Measurements from ENCODE around the gene ELL. TPM values are rescaled to one million over a fixed set of nuclear protein-coding genes. Genes with fewer than 3 reads are reported as not detected.

The ELL gene
- total RNA-seq, 1 donor, result 18.5 TPM

GRCh38 chr19:18504886-18505610, 16.8 kb downstream of the ELL start:
- Histone ChIP-seq H2AFZ (ENCODE audit: low read length) (no peak overlapping the region), H3K27ac (ENCODE audit: low read depth, low read length) (no peak overlapping the region), H3K4me1 (ENCODE audit: insufficient read depth, low read length) (peaks cover 21% of the 10 kb centered on the region), H3K36me3 (ENCODE audit: insufficient read depth, low read length) (no peaks in the 10 kb centered on the region), H3K9me3 (ENCODE audit: low read depth, low read length) (no peaks in the 10 kb centered on the region), H3K4me2 (ENCODE audit: insufficient read depth, low read length) (no peak overlapping the region), H3K79me2 (ENCODE audit: insufficient read depth, low read length) (peaks cover 100% of the 10 kb centered on the region), H3K27me3 (ENCODE audit: insufficient read depth, low read length) (no peaks in the 10 kb centered on the region), H4K20me1 (ENCODE audit: insufficient read depth, low read length) (peaks cover 98% of the 10 kb centered on the region), H3K4me3 (ENCODE audit: insufficient read depth, low read length) (no peak overlapping the region)
- TF ChIP-seq CTCF (IDR thresholded peaks at IDR 0.05; ENCODE audit: extremely low read depth, low read depth, low read length), result no peak
- no peak for DNase-seq (ENCODE audit: insufficient read length, low spot score, missing footprints)

GRCh38 chr19:18503971-18504885, 17.6 kb downstream of the ELL start:
- Histone ChIP-seq H4K20me1 (ENCODE audit: insufficient read depth, low read length) (peaks cover 98% of the 10 kb centered on the region), H3K4me3 (ENCODE audit: insufficient read depth, low read length) (no peak overlapping the region), H3K9me3 (ENCODE audit: low read depth, low read length) (no peaks in the 10 kb centered on the region), H3K27ac (ENCODE audit: low read depth, low read length) (no peak overlapping the region), H3K4me2 (ENCODE audit: insufficient read depth, low read length) (no peak overlapping the region), H3K4me1 (ENCODE audit: insufficient read depth, low read length) (peaks cover 22% of the 10 kb centered on the region), H2AFZ (ENCODE audit: low read length) (no peak overlapping the region), H3K79me2 (ENCODE audit: insufficient read depth, low read length) (peaks cover 100% of the 10 kb centered on the region), H3K27me3 (ENCODE audit: insufficient read depth, low read length) (no peaks in the 10 kb centered on the region), H3K36me3 (ENCODE audit: insufficient read depth, low read length) (no peaks in the 10 kb centered on the region)
- TF ChIP-seq CTCF (IDR thresholded peaks at IDR 0.05; ENCODE audit: extremely low read depth, low read depth, low read length), result no peak
- DNase-seq (ENCODE audit: insufficient read length, low spot score, missing footprints), result no peak

- H3K36me3 ChIP-seq (ENCODE audit: insufficient read depth, low read length), result no peaks in the 10 kb centered on the region
- no peak overlapping the region for H3K4me2 ChIP-seq (ENCODE audit: insufficient read depth, low read length)
- H3K79me2 ChIP-seq (ENCODE audit: insufficient read depth, low read length), result peaks cover 100% of the 10 kb centered on the region
- DNase-seq (ENCODE audit: insufficient read length, low spot score, missing footprints), result peak; percentile 68
- no peak overlapping the region for H3K4me3 ChIP-seq (ENCODE audit: insufficient read depth, low read length)
- no peak overlapping the region for H3K27ac ChIP-seq (ENCODE audit: low read depth, low read length)
- H4K20me1 ChIP-seq (ENCODE audit: insufficient read depth, low read length), result peaks cover 96% of the 10 kb centered on the region
- H3K9me3 ChIP-seq (ENCODE audit: low read depth, low read length), result no peaks in the 10 kb centered on the region
- TF ChIP-seq CTCF (IDR thresholded peaks at IDR 0.05; ENCODE audit: extremely low read depth, low read depth, low read length), result no peak
- H3K27me3 ChIP-seq (ENCODE audit: insufficient read depth, low read length), result no peaks in the 10 kb centered on the region
- peaks cover 25% of the 10 kb centered on the region for H3K4me1 ChIP-seq (ENCODE audit: insufficient read depth, low read length)
- no peak overlapping the region for H2AFZ ChIP-seq (ENCODE audit: low read length)
Measured at GRCh38 chr19:18503337-18503970, 18.4 kb downstream of the ELL start.

All from osteoblast (primary cell).